Thyroid gland (tissue), 4 donors: ENCODE data around the gene INSYN1.

ENCODE experiments used
- POLR2A ChIP-seq, 2 donors: fragments of 450-650 bp; IDR thresholded peaks; one replicate each; pipeline ENCODE4 v1.6.1; 2017; ENCODE audit warnings: antibody characterized with exemption in 2 of 2, mild to moderate bottlenecking in 2 of 2, moderate library complexity in 1 of 2
- TF ChIP-seq, protein P1 (sequence below), 6 experiments: fragments of 200-600 bp in 3 of 6; fragments of 450-650 bp in 3 of 6; sonication (generic) in 3 of 6; IDR thresholded peaks; one replicate each; pipeline ENCODE4 v1.5.1; 2016 to 2019; ENCODE audit warnings: antibody characterized with exemption in 6 of 6, mild to moderate bottlenecking in 2 of 6, inconsistent platforms in 1 of 6, moderate library complexity in 1 of 6

DNA sequence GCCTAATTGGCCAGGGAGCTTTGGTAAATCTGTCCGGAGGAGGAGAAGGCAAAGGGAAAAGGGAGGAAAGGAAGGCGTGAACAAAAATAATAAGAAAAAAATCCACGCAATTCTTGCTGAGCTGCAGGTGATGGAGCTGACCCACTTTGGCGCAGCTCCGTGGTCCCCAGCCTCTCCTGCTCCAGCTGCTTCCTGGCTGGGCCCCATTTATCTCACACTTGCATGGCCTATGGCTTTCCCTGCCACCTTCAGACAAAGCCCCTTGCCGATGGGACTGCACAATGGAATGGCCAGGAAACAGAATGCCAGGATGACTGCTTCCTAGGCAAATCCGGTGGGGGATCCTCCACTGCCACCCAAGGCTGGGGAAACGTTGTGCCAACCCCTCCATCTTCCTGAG lies 6.9 kb downstream of the INSYN1 start:
- TF ChIP-seq, protein P1, sequence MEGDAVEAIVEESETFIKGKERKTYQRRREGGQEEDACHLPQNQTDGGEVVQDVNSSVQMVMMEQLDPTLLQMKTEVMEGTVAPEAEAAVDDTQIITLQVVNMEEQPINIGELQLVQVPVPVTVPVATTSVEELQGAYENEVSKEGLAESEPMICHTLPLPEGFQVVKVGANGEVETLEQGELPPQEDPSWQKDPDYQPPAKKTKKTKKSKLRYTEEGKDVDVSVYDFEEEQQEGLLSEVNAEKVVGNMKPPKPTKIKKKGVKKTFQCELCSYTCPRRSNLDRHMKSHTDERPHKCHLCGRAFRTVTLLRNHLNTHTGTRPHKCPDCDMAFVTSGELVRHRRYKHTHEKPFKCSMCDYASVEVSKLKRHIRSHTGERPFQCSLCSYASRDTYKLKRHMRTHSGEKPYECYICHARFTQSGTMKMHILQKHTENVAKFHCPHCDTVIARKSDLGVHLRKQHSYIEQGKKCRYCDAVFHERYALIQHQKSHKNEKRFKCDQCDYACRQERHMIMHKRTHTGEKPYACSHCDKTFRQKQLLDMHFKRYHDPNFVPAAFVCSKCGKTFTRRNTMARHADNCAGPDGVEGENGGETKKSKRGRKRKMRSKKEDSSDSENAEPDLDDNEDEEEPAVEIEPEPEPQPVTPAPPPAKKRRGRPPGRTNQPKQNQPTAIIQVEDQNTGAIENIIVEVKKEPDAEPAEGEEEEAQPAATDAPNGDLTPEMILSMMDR (IDR thresholded peaks at IDR 0.05): no peak
- TF ChIP-seq POLR2A (IDR thresholded peaks at IDR 0.05): no peak
